Measurements from ENCODE around the gene TNFRSF14. TPM values are rescaled to one million over a fixed set of nuclear protein-coding genes. Genes with fewer than 3 reads are reported as not detected.
"Not testable (repeated sequence)": the region's sequence is repeated elsewhere in the genome, so short reads cannot be mapped to it uniquely, and the experiment has no call there.

Gene TNFRSF14
- polyA plus RNA-seq, 4 donors, result 18.8 to 24.3 (median 21.3) TPM

- DNase-seq (ENCODE audit: low read depth in 4 of 4, low spot score in 3 of 4), result no peak
These were observed 4.0 kb upstream of the TNFRSF14 start for GRCh38 chr1:2552189-2552588.

- not testable (repeated sequence) for DNase-seq (ENCODE audit: low read depth in 4 of 4, low spot score in 3 of 4)
These were observed 3.1 kb upstream of the TNFRSF14 start for GRCh38 chr1:2553076-2553475.

- DNase-seq (ENCODE audit: low read depth in 4 of 4, low spot score in 3 of 4), result no peak
These were observed 2.1 kb upstream of the TNFRSF14 start for GRCh38 chr1:2553871-2554620.

DNA sequence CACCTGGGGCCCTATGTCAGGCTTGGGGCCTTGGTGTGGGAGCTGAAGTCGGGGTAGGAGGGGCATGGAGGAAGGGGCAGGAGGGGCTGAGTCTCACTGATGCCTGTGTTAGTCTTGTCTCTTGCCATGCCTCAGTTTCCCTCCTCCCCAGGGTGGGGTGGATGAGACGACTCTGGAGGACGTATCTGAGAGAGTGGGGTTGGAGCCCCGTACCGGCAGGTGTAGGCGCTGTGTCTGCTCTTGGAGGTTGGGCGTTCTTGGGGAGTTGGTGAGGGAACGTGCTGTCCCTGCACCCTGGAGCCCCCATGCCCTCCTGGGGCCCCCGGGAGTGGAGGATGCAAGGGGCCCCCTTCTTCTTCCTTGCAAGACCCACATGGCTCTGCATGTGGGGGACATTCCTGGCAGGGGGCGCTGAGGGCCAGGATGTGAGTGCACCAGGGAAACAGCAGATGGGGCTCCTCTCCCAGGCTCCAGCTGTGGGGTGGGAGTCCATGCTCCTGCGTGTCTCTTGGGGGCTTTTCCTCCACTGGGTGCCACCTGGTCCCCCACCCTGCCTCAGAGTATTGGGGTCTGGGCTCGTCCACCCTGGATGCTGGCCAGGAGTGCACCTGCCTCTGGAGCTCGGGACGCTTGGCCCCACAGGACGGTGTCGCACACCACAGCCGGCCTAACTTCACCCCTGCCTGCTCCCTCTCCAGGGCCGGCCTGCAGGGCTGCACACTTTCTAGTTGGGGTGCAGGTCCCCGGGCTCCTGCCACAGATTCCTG lies 1.4 kb upstream of the TNFRSF14 start:
- no peak for DNase-seq (ENCODE audit: low read depth in 4 of 4, low spot score in 3 of 4)

GRCh38 chr1:2555634-2556276 lies 416 bp upstream of the TNFRSF14 start:
- DNase-seq (ENCODE audit: low read depth in 4 of 4, low spot score in 3 of 4), result no peak

DNA sequence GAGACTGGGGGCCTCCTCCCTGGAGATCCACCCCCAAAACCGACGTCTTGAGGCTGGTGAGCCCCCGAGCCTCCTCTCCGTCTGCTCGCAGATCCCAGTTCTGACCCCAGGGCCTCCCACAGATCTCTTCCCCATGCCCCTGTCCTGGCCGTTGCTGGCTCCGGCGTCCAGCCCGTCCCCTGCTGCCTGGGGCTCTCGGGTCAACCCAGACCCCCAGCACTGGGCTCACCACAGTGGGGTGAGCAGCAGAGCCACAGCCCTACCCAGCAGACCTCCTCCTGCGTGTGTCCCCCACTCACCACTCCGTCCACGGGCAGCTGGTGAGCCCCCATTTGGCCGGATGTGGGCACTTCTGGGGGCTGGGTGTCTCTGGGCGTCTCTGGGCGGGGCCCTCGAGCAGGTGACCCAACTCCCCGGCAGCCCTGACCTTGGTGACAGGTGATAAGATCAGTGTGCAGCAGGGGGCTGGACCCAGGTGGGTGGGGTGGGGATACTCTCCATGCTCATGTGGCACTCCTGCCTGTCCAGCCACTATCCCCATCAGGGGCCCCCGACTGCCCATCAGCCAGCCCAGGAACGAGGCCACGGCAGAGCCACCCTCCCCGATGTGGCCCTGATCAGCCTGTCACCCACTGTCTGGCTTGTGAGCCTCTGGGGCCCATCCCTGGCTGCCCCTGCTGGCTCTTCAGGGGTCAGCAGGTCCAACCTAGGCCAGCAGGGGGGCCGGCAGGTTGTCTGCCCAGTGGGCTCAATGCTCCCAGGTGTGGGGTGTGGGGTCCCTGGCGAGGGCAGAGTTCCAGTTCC lies 709 bp downstream of the TNFRSF14 start:
- DNase-seq (ENCODE audit: low read depth in 4 of 4, low spot score in 3 of 4), result no peak

DNA sequence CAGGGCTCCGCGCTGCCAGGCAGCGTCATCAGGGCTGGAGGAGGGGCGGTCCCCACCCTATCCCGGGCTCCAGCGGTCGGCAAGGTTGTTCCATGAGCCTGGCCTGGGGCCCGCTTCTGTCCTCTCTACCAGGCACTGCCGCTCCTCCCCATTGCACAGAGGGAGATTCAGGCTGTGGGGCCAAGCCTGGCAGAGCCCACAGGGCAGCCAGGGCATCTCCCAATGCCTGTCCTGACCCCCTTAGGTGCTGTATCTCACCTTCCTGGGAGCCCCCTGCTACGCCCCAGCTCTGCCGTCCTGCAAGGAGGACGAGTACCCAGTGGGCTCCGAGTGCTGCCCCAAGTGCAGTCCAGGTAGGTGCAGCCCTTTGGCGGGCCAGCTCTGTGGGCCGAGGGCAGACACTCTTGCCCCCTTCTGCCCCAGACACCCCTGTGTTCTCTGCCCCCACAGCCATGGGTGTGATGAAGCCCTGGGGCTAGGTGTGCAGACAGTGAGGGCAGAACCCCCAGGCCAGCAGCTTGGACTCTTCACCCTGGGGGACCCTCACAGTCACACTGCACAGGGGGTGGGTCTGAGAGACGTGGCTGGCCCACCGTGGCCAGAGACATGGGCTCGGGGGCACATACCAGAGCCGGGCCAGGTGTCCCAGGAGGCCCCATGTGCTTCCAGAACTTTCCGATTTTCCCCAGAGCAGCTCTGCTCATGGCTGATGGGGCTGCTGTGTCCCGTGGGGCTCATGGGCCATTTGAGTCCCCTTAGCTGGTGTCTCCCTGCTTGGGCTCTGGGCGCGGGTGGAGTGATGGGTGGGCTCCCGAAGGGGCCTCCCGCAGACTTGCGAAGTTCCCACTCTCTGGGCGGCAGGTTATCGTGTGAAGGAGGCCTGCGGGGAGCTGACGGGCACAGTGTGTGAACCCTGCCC lies 1.6 kb downstream of the TNFRSF14 start:
- no peak for DNase-seq (ENCODE audit: low read depth in 4 of 4, low spot score in 3 of 4)

- DNase-seq (ENCODE audit: low read depth in 4 of 4, low spot score in 3 of 4), result no peak
These were observed 2.2 kb downstream of the TNFRSF14 start for GRCh38 chr1:2558420-2558819.

- DNase-seq (ENCODE audit: low read depth in 4 of 4, low spot score in 3 of 4), result no peak
These were observed 2.7 kb downstream of the TNFRSF14 start for GRCh38 chr1:2558861-2559260.

DNA sequence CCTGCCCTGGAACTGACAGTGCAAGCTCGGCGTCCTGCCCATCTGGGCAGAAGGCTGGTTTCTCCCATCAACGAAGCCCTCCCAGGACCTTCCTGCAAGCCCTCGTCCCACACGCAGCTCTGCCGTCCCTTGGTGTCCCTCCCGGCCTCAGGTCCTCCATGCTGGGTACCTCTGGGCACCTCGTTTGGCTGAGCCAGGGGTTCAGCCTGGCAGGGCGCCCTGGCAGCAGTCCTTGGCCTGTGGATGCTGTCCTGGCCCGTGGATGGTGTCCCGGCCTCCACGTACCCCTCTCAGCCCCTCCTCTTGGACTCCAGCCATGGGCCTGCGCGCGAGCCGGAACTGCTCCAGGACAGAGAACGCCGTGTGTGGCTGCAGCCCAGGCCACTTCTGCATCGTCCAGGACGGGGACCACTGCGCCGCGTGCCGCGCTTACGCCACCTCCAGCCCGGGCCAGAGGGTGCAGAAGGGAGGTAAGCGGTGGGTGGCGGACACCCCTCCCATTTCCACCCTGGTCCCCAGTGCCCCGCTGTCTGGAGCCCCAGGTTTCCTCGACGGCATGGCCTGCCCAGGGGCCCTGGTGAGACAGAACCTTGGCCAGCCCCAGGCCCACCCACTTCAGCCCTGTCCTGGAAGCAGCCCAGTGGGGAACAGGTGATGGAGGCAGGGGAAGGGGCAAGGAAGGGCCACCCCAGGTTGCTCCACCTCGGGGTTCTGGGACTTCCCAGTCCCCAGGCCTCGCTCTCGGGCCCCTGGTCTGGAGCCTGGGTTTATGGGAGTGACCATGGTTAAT lies 3.5 kb downstream of the TNFRSF14 start:
- DNase-seq (ENCODE audit: low read depth in 4 of 4, low spot score in 3 of 4), result no peak

DNA sequence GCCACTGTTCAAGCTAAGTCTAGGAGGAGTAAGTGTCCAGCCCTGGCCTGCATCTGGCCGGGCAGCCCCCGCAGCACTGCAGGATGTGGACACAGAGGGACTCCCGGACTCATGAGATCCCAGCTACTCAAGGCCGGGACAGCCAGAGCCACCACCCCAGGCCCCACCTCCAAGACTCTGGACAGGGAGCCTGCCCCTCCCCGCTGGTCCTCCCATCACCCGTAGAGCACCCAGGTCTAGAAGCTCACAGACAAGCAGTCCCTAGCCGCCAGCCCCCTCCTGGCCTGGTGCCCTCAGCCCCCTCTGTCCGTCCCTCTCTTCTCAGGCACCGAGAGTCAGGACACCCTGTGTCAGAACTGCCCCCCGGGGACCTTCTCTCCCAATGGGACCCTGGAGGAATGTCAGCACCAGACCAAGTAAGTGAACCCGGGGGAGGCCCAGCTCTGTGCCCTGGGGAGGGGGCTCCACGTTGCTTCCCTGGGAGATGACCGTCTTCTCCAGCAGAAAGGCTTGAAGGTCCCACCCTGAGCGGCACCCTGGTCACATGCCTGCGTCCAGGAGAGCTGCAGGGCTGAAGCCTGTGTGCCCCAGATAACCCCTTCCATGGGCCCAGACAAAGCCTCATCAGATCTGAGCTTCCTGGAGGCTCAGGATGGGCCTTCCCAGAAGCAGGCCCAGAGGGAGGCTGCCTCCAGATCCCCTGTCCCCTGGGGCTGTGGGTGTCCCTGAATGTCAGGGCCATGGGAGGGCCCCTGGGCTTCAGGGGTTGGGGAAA lies 4.3 kb downstream of the TNFRSF14 start:
- no peak for DNase-seq (ENCODE audit: low read depth in 4 of 4, low spot score in 3 of 4)

- DNase-seq (ENCODE audit: low read depth in 4 of 4, low spot score in 3 of 4), result no peak
These were observed 5.3 kb downstream of the TNFRSF14 start for GRCh38 chr1:2561446-2561845.

- DNase-seq (ENCODE audit: low read depth in 4 of 4, low spot score in 3 of 4), result no peak
These were observed 6.0 kb downstream of the TNFRSF14 start for GRCh38 chr1:2561898-2562895.

DNA sequence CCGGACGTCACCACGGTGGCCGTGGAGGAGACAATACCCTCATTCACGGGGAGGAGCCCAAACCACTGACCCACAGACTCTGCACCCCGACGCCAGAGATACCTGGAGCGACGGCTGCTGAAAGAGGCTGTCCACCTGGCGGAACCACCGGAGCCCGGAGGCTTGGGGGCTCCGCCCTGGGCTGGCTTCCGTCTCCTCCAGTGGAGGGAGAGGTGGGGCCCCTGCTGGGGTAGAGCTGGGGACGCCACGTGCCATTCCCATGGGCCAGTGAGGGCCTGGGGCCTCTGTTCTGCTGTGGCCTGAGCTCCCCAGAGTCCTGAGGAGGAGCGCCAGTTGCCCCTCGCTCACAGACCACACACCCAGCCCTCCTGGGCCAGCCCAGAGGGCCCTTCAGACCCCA lies 7.0 kb downstream of the TNFRSF14 start:
- no peak for DNase-seq (ENCODE audit: low read depth in 4 of 4, low spot score in 3 of 4)

- DNase-seq (ENCODE audit: low read depth in 4 of 4, low spot score in 3 of 4), result no peak
These were observed 8.0 kb downstream of the TNFRSF14 start for GRCh38 chr1:2564006-2564814.

DNA sequence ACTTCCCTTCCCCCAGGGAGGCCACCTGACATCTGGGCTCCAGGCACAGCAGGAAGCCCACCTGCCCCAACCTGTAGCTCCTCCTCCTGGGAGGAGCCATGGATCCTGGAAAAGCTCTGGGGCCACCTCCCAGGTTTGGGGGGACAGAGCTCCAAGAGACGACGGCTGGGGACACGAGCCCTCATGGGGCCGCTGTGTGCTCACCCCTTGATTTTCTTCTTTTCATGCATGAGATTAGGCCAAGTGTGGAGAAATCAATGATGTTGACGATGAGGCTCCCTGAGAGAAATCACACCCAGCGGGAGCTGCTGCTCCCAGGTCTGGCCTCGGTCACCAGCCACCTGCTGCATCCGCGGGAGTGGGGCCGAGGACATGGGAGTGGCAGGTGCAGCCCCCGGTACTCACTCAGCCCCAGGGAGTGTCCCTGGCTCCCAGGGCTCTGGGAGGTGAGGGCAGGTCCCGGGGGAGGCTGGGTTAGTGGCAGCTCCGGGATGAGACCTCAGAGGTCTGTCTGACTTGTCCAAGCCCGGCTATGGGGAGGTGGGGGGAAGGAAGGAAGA lies 8.7 kb downstream of the TNFRSF14 start:
- DNase-seq (ENCODE audit: low read depth in 4 of 4, low spot score in 3 of 4), result no peak
